Neural progenitor cell (in vitro differentiated cells): ENCODE results near the gene CCSER2.

Experiments
- EZH2 ChIP-seq: fragments of 200-600 bp; sonication (generic); IDR thresholded peaks from 2 replicates; pipeline ENCODE4 v1.6.1; 2017; ENCODE audit warnings: antibody characterized with exemption, mild to moderate bottlenecking, moderate library complexity
- EZH2phosphoT487 ChIP-seq: fragments of 200-600 bp; sonication (generic); IDR thresholded peaks from 2 replicates; pipeline ENCODE4 v1.6.1; 2017; ENCODE audit warnings: antibody characterized with exemption
- TF ChIP-seq, protein P1 (sequence below): fragments of 200-600 bp; sonication (generic); IDR thresholded peaks from 2 replicates; pipeline ENCODE4 v1.5.1; 2017; ENCODE audit warnings: antibody characterized with exemption, mild to moderate bottlenecking

DNA sequence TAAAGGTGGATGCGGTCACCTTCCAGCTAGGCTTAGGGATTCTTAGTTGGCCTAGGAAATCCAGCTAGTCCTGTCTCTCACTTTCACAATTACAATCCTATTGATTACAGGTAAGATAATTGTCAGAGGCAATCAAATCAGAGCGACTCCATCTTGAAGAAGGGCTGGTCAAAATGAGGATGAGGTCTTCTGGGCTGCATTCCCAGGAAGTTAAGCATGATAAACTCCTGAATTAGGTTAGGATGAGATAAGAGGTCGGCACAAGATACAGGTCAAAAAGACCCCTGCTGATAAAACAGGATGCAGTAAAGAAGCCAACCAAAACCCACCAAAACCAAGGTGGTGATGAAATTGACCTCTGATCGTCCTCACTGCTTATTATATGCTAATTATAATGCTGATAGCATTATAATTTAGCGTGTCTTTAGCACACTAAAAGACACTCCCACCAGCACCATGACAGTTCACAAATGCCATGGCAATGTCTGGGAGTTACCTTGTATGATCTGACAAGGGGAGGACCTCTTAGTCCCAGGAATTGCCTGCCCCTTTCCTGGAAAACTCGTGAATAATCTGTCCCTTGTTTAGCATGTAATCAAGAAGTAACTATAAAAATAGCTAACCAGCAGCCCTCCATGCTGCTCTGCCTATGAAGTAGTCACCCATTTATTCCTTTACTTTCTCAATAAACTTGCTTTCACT lies 237.6 kb downstream of the CCSER2 start:
- TF ChIP-seq, protein P1, sequence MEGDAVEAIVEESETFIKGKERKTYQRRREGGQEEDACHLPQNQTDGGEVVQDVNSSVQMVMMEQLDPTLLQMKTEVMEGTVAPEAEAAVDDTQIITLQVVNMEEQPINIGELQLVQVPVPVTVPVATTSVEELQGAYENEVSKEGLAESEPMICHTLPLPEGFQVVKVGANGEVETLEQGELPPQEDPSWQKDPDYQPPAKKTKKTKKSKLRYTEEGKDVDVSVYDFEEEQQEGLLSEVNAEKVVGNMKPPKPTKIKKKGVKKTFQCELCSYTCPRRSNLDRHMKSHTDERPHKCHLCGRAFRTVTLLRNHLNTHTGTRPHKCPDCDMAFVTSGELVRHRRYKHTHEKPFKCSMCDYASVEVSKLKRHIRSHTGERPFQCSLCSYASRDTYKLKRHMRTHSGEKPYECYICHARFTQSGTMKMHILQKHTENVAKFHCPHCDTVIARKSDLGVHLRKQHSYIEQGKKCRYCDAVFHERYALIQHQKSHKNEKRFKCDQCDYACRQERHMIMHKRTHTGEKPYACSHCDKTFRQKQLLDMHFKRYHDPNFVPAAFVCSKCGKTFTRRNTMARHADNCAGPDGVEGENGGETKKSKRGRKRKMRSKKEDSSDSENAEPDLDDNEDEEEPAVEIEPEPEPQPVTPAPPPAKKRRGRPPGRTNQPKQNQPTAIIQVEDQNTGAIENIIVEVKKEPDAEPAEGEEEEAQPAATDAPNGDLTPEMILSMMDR: no peak
- no peak for TF ChIP-seq EZH2
- TF ChIP-seq EZH2phosphoT487: no peak
